GM23338 (cell line): ENCODE measurements around the gene MYRF. TPM values are rescaled to one million over a fixed set of nuclear protein-coding genes. Genes with fewer than 3 reads are reported as not detected.

Source experiments
- ATAC-seq: fragments of 200-7000 bp; cut with Tn5 transposase; 3 replicates; pipeline ENCODE4 v1.9.1; 2020
- DNase-seq: peaks from one replicate; pipeline ENCODE4 v3.0.0-alpha.2; 2015; ENCODE audit warnings: low spot score
- H2AFZ ChIP-seq: fragments of 200-600 bp; sonication (generic); 2 replicates; pipeline ENCODE4 v1.8.0; 2016; ENCODE audit warnings: antibody characterized with exemption, mild to moderate bottlenecking, moderate library complexity
- H3F3A ChIP-seq: fragments of 200-600 bp; sonication (generic); replicated peaks from 2 replicates; pipeline ENCODE4 v1.8.0; 2017; ENCODE audit warnings: antibody characterized with exemption, mixed run types, low read depth
- H3K27ac ChIP-seq: fragments of 200-600 bp; sonication (generic); 2 replicates; pipeline ENCODE4 v1.6.1; 2016; ENCODE audit warnings: low read depth
- H3K27me3 ChIP-seq: fragments of 200-600 bp; sonication (generic); 2 replicates; pipeline ENCODE4 v1.8.0; 2016; ENCODE audit warnings: mild to moderate bottlenecking, mixed run types, moderate library complexity; ENCODE audit not compliant: insufficient read depth
- H3K36me3 ChIP-seq: fragments of 200-600 bp; sonication (generic); 2 replicates; pipeline ENCODE4 v1.8.0; 2016; ENCODE audit warnings: mild to moderate bottlenecking; ENCODE audit not compliant: insufficient read depth
- H3K4me1 ChIP-seq: fragments of 200-600 bp; sonication (generic); 2 replicates; pipeline ENCODE4 v1.8.0; 2016; ENCODE audit warnings: mild to moderate bottlenecking, moderate library complexity; ENCODE audit not compliant: insufficient read depth
- H3K4me2 ChIP-seq: fragments of 200-600 bp; sonication (generic); 2 replicates; pipeline ENCODE4 v1.7.1; 2017; ENCODE audit warnings: mixed run types
- H3K4me3 ChIP-seq: fragments of 200-600 bp; sonication (generic); 2 replicates; pipeline ENCODE4 v1.6.1; 2016; ENCODE audit warnings: mixed run types
- H3K79me2 ChIP-seq: fragments of 200-600 bp; sonication (generic); replicated peaks from 2 replicates; pipeline ENCODE4 v1.8.0; 2017; ENCODE audit warnings: mild to moderate bottlenecking; ENCODE audit not compliant: insufficient read depth
- H3K9me2 ChIP-seq: fragments of 200-600 bp; sonication (generic); 2 replicates; pipeline ENCODE4 v1.8.0; 2017; ENCODE audit not compliant: insufficient read depth
- H4K20me1 ChIP-seq: fragments of 200-600 bp; sonication (generic); replicated peaks from 2 replicates; pipeline ENCODE4 v1.8.0; 2017; ENCODE audit warnings: mild to moderate bottlenecking; ENCODE audit not compliant: insufficient read depth
- H3K27ac Mint-ChIP-seq: 2 replicates; pipeline ENCODE4 v1.8.0; 2020; ENCODE audit warnings: inconsistent platforms, mild to moderate bottlenecking, moderate library complexity, mixed read lengths
- H3K27me3 Mint-ChIP-seq: 3 replicates; pipeline ENCODE4 v1.8.0; 2022; ENCODE audit warnings: low read depth, mild to moderate bottlenecking, moderate library complexity, mixed read lengths, inconsistent platforms; ENCODE audit not compliant: insufficient read depth, poor library complexity
- H3K36me3 Mint-ChIP-seq: 3 replicates; pipeline ENCODE4 v1.8.0; 2021; ENCODE audit warnings: low read depth, mild to moderate bottlenecking, inconsistent platforms, moderate library complexity, mixed read lengths
- H3K4me1 Mint-ChIP-seq: 3 replicates; pipeline ENCODE4 v1.8.0; 2020; ENCODE audit warnings: mild to moderate bottlenecking, inconsistent platforms, mixed read lengths
- H3K4me3 Mint-ChIP-seq: 3 replicates; pipeline ENCODE4 v1.8.0; 2021; ENCODE audit warnings: moderate library complexity, mild to moderate bottlenecking, inconsistent platforms, mixed read lengths
- H3K9me3 Mint-ChIP-seq: 3 replicates; pipeline ENCODE4 v1.8.0; 2020; ENCODE audit warnings: moderate library complexity, mild to moderate bottlenecking, inconsistent platforms, mixed read lengths
- CREB1 ChIP-seq: fragments of 250-450 bp; sonication (Bioruptor Pico); IDR thresholded peaks from 2 replicates; pipeline ENCODE4 v1.5.0; 2020; ENCODE audit warnings: low read depth, mild to moderate bottlenecking, moderate library complexity
- CTCF ChIP-seq, 2 experiments: fragments of 200-600 bp in 1 of 2; sonication (generic) in 1 of 2; conservative IDR thresholded peaks; 2 replicates each; pipeline versions ENCODE4 v1.5.1 to v1.6.1; 2016 to 2017; ENCODE audit warnings: antibody characterized with exemption in 2 of 2, low read depth in 2 of 2, mild to moderate bottlenecking in 2 of 2, moderate library complexity in 1 of 2
- EZH2 ChIP-seq: fragments of 200-600 bp; sonication (generic); IDR thresholded peaks from one replicate; pipeline ENCODE4 v1.8.0; 2017; ENCODE audit warnings: antibody characterized with exemption, mild to moderate bottlenecking, low read depth; ENCODE audit not compliant: unreplicated experiment
- EZH2phosphoT487 ChIP-seq: fragments of 200-600 bp; sonication (generic); IDR thresholded peaks from one replicate; pipeline ENCODE4 v1.8.1; 2018; ENCODE audit warnings: antibody characterized with exemption; ENCODE audit not compliant: unreplicated experiment
- JUNB ChIP-seq: IDR thresholded peaks from one replicate; pipeline ENCODE4 v1.6.1; 2016; ENCODE audit warnings: antibody characterized with exemption; ENCODE audit not compliant: unreplicated experiment
- NANOG ChIP-seq: IDR thresholded peaks from 2 replicates; pipeline ENCODE4 v1.6.1; 2016; ENCODE audit warnings: antibody characterized with exemption, borderline replicate concordance
- POLR2AphosphoS5 ChIP-seq: IDR thresholded peaks from 2 replicates; pipeline ENCODE4 v1.6.1; 2016; ENCODE audit warnings: antibody characterized with exemption, low read depth
- ZNF331 ChIP-seq: fragments of 250-450 bp; sonication (Bioruptor Pico); IDR thresholded peaks from 2 replicates; pipeline ENCODE4 v1.5.0; 2020; ENCODE audit warnings: low read depth, mild to moderate bottlenecking, moderate library complexity
- ZNF462 ChIP-seq: fragments of 250-450 bp; sonication (Bioruptor Pico); IDR thresholded peaks from 2 replicates; pipeline ENCODE4 v1.5.0; 2020; ENCODE audit warnings: mild to moderate bottlenecking, moderate library complexity
- polyA plus RNA-seq: library from polyadenylated mRNA; unstranded; fragments of >200 nt; fragmentation: Nextera tagmentation; extraction: Ambion mirVana; gene quantifications from 2 replicates; pipeline ENCODE4 v1.2.1, GENCODE V29; 2016
- total RNA-seq: library from RNA; depleted of rRNA; stranded (reverse); fragments of >200 nt; shearing (Covaris generic); gene quantifications from 2 replicates; pipeline ENCODE4 v1.2.3, GENCODE V29; 2014
- TF ChIP-seq, protein P1 (sequence below): IDR thresholded peaks from one replicate; pipeline ENCODE4 v1.6.1; 2018; ENCODE audit warnings: antibody characterized with exemption; ENCODE audit not compliant: unreplicated experiment

Gene MYRF
- total and polyA plus RNA-seq, 2 experiments from 2014 or later, result 1.9 to 5.5 TPM

DNA sequence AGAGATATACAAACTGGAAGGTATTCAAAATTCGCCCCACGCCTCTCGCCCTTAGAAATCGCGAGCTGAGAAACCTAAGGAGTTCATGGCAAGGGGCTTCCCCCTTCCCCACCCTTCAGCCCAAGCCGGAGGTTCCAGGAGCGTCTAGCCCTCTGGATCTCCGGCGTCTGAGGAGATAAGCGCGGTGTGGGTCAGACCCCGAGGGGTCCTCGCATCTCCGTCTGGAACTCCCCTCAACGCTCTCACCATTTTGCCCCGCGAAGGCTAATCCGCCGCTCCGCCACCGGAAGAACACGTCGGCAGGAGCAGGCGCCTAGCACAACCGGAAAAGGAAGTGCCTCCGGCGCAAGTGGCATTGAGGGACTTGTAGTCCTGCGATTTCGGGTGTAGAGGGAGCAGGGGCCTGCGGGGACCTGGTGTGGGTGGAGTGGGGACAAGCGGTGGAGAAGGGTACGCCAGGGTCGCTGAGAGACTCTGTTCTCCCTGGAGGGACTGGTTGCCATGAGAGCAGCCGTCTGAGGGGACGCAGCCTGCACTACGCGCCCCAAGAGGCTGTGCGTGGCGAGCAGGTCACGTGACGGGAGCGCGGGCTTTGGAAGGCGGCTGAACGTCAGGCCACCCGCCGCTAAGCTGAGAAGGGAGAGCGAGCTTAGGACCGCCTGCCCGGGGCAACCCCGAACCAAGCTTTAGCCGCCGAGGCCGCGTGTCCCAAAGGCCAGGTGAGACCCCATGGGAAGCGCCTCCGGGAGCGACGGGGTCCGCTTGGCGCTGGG, 40.1 kb downstream of the MYRF start, which contains the start of the genes FEN1 and TMEM258 (continued):
- TF ChIP-seq NANOG (no peak), ZNF331 (no peak), CTCF (conservative IDR thresholded peaks at IDR 0.05; ENCODE audit: low read depth in 2 of 2) (no peak), EZH2 (no peak), POLR2AphosphoS5 (peak; percentile 71), EZH2phosphoT487 (no peak), CREB1 (CRISPR knock-in tag) (peak; percentile 53; the same call in 1 of the 2 replicates)
- TF ChIP-seq, protein P1, sequence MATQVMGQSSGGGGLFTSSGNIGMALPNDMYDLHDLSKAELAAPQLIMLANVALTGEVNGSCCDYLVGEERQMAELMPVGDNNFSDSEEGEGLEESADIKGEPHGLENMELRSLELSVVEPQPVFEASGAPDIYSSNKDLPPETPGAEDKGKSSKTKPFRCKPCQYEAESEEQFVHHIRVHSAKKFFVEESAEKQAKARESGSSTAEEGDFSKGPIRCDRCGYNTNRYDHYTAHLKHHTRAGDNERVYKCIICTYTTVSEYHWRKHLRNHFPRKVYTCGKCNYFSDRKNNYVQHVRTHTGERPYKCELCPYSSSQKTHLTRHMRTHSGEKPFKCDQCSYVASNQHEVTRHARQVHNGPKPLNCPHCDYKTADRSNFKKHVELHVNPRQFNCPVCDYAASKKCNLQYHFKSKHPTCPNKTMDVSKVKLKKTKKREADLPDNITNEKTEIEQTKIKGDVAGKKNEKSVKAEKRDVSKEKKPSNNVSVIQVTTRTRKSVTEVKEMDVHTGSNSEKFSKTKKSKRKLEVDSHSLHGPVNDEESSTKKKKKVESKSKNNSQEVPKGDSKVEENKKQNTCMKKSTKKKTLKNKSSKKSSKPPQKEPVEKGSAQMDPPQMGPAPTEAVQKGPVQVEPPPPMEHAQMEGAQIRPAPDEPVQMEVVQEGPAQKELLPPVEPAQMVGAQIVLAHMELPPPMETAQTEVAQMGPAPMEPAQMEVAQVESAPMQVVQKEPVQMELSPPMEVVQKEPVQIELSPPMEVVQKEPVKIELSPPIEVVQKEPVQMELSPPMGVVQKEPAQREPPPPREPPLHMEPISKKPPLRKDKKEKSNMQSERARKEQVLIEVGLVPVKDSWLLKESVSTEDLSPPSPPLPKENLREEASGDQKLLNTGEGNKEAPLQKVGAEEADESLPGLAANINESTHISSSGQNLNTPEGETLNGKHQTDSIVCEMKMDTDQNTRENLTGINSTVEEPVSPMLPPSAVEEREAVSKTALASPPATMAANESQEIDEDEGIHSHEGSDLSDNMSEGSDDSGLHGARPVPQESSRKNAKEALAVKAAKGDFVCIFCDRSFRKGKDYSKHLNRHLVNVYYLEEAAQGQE, result no peak

GRCh38 chr11:61793083-61793828, 40.8 kb downstream of the MYRF start:
- no peak overlapping the region; the same call in none of the 2 replicates for H2AFZ ChIP-seq
- H3F3A ChIP-seq, result peaks cover 24% of the 10 kb centered on the region; the same call in 1 of the 2 replicates
- H3K36me3 ChIP-seq, result peaks cover 3% of the 10 kb centered on the region; the same call in 1 of the 2 replicates
- H4K20me1 ChIP-seq, result peaks cover 4% of the 10 kb centered on the region; the same call in 1 of the 2 replicates
- peaks cover 9% of the 10 kb centered on the region for H3K27me3 Mint-ChIP-seq
- DNase-seq (peak; percentile 24), ATAC-seq (peak; percentile 23)
- H3K4me3 Mint-ChIP-seq, result peak overlapping the region; percentile 91
- H3K79me2 ChIP-seq, result peaks cover 51% of the 10 kb centered on the region
- H3K4me2 ChIP-seq, result peak overlapping the region; percentile 87
- peak overlapping the region; percentile 82 for H3K4me3 ChIP-seq
- H3K27ac ChIP-seq, result peak overlapping the region; percentile 92
- 0 out of 2 replicates have a peak, but pooled peaks cover 5% of the 10 kb centered on the region for H3K4me1 ChIP-seq
- H3K36me3 Mint-ChIP-seq, result peaks cover 70% of the 10 kb centered on the region
- peaks cover 17% of the 10 kb centered on the region for H3K4me1 Mint-ChIP-seq
- H3K27ac Mint-ChIP-seq, result peak overlapping the region; percentile 100
- H3K27me3 ChIP-seq, result no peaks in the 10 kb centered on the region
- H3K9me2 ChIP-seq, result no peaks in the 10 kb centered on the region
- no peaks in the 10 kb centered on the region for H3K9me3 Mint-ChIP-seq
- TF ChIP-seq CREB1 (CRISPR knock-in tag) (no peak), ZNF462 (CRISPR knock-in tag) (no peak), JUNB (no peak), EZH2phosphoT487 (no peak)
